ENCODE data around the gene BAHCC1. TPM values are rescaled to one million over a fixed set of nuclear protein-coding genes. Genes with fewer than 3 reads are reported as not detected.

Gene BAHCC1
- total and polyA plus RNA-seq, 12 donors, result 4.8 to 13.1 (median 9.2) TPM

GRCh38 chr17:81479175-81480071 lies 84.2 kb downstream of the BAHCC1 start:
- H3K27me3 ChIP-seq, result peaks cover 0 to 40% (median 0%) of the 10 kb centered on the region in 7 donors
- TF ChIP-seq CTCF (IDR thresholded peaks at IDR 0.05), result no peak
- no peaks in the 10 kb centered on the region for H3K36me3 ChIP-seq
- no peaks in the 10 kb centered on the region for H3K9me3 ChIP-seq
- intact Hi-C loops (cut with DNase I), result loop anchor here in 9 of 10 donors (2.0 to 10.0 kb wide), 13 partner anchors 42 to 335 kb away; partner anchors contain the start of genes SLC38A10 (in 3 of the 9) and BAHCC1 (in 2 of the 9)
- ATAC-seq (no peak), DNase-seq (no peak)
- WGBS, 2 donors, result 85 to 87% methylated on average over 20 of the region's 20 CpGs
- H3K4me1 ChIP-seq, result peaks cover 18 to 46% (median 39%) of the 10 kb centered on the region in 9 donors
- no peak overlapping the region for H3K4me3 ChIP-seq
- H3K27ac ChIP-seq, result no peak overlapping the region

- no peak for DNase-seq
- ATAC-seq, result peak in 5 of 8 donors; percentile 15 to 26 (median 25)
- Histone ChIP-seq H3K27me3 (peaks cover 0 to 40% (median 0%) of the 10 kb centered on the region in 7 donors), H3K4me3 (peak overlapping the region in 3 of 10 donors; percentile 56 to 63 (median 58)), H3K9me3 (no peaks in the 10 kb centered on the region), H3K27ac (peak overlapping the region in 3 of 10 donors; percentile 31 to 60 (median 36)), H3K4me1 (peaks cover 18 to 53% (median 39%) of the 10 kb centered on the region in 9 donors), H3K36me3 (no peaks in the 10 kb centered on the region)
- peak in 2 of 9 donors; percentile 2 to 26 for TF ChIP-seq CTCF (IDR thresholded peaks at IDR 0.05)
- intact Hi-C loops (cut with DNase I), result loop anchor here in 9 of 10 donors (1.0 to 10.0 kb wide), 12 partner anchors 58 to 336 kb away; partner anchors contain the start of genes SLC38A10 (in 3 of the 9) and BAHCC1 (in 2 of the 9)
- 50 to 53% methylated on average over 21 of the region's 21 CpGs for WGBS, 2 donors
Observed at GRCh38 chr17:81480140-81481072, 85.1 kb downstream of the BAHCC1 start.

GRCh38 chr17:81481073-81481799 lies 86.0 kb downstream of the BAHCC1 start:
- H3K4me3 ChIP-seq, result peak overlapping the region; percentile 12 to 64 (median 58)
- peak overlapping the region in 7 of 10 donors; percentile 35 to 60 (median 56) for H3K27ac ChIP-seq
- H3K36me3 ChIP-seq, result no peaks in the 10 kb centered on the region
- H3K4me1 ChIP-seq, result peaks cover 18 to 54% (median 39%) of the 10 kb centered on the region in 9 donors
- peak; percentile 52 to 84 (median 74) for ATAC-seq
- peak; percentile 72 to 85 for DNase-seq
- 8% methylated on average over 67 to 94 of the region's 94 CpGs for WGBS, 2 donors
- H3K27me3 ChIP-seq, result peaks cover 0 to 40% (median 0%) of the 10 kb centered on the region in 7 donors
- intact Hi-C loops (cut with DNase I), result loop anchor here in 9 of 10 donors (1.0 to 10.0 kb wide), 12 partner anchors 59 to 336 kb away; partner anchors contain the start of genes SLC38A10 (in 3 of the 9) and BAHCC1 (in 2 of the 9)
- H3K9me3 ChIP-seq, result no peaks in the 10 kb centered on the region
- TF ChIP-seq CTCF (IDR thresholded peaks at IDR 0.05), result no peak

All from heart right ventricle (tissue), 16 donors.